IPS DF 19.7 (cell line): ENCODE data around the gene BST1.
"Not testable (repeated sequence)": the region's sequence is repeated elsewhere in the genome, so short reads cannot be mapped to it uniquely, and the experiment has no call there.

ENCODE experiments used
- DNase-seq: peaks from one replicate; pipeline ENCODE4 v3.0.0-alpha.2; 2013; ENCODE audit warnings: low read depth, low spot score

The BST1 gene

GRCh38 chr4:15744016-15744545, 41.2 kb downstream of the BST1 start:
- no peak for DNase-seq

- DNase-seq: no peak
These were observed 43.2 kb downstream of the BST1 start for GRCh38 chr4:15746110-15746509.

GRCh38 chr4:15749001-15749400, 46.1 kb downstream of the BST1 start:
- DNase-seq: no peak

GRCh38 chr4:15751153-15751552, 48.3 kb downstream of the BST1 start:
- DNase-seq: no peak

- no peak for DNase-seq
These were observed 50.2 kb downstream of the BST1 start for GRCh38 chr4:15753081-15753480.

GRCh38 chr4:15753786-15754185, 50.9 kb downstream of the BST1 start:
- no peak for DNase-seq

- DNase-seq: no peak
These were observed 51.5 kb downstream of the BST1 start for GRCh38 chr4:15754323-15754722.

GRCh38 chr4:15755321-15756155, 52.7 kb downstream of the BST1 start:
- DNase-seq: no peak

GRCh38 chr4:15756361-15756861, 53.5 kb downstream of the BST1 start:
- DNase-seq: no peak

- DNase-seq: no peak
These were observed 54.2 kb downstream of the BST1 start for GRCh38 chr4:15757054-15757453.

- DNase-seq: no peak
These were observed 55.4 kb downstream of the BST1 start for GRCh38 chr4:15758294-15758693.

- not testable (repeated sequence) for DNase-seq
These were observed 59.6 kb downstream of the BST1 start for GRCh38 chr4:15762460-15762859.

GRCh38 chr4:15765391-15765790, 62.5 kb downstream of the BST1 start:
- DNase-seq: no peak

- DNase-seq: no peak
These were observed 63.2 kb downstream of the BST1 start for GRCh38 chr4:15765910-15766697.

- no peak for DNase-seq
These were observed 64.0 kb downstream of the BST1 start for GRCh38 chr4:15766821-15767220.

GRCh38 chr4:15769202-15769601, 66.3 kb downstream of the BST1 start:
- no peak for DNase-seq

- DNase-seq: no peak
These were observed 68.6 kb downstream of the BST1 start for GRCh38 chr4:15771216-15772058.

GRCh38 chr4:15774020-15774420, 71.2 kb downstream of the BST1 start:
- no peak for DNase-seq

- no peak for DNase-seq
These were observed 74.2 kb downstream of the BST1 start for GRCh38 chr4:15776871-15777648.

GRCh38 chr4:15777697-15778288, 74.9 kb downstream of the BST1 start:
- no peak for DNase-seq
